NK-92 treated with Interleukin-12 subunit alpha and Interleukin-12 subunit beta, amount 100 ng/mL, for 24 hours (cell line): Measurements from ENCODE around the gene F2RL1.
A peak's percentile ranks its signal among the peaks of the same experiment; 100 is the strongest.
"Not testable (repeated sequence)": the region's sequence is repeated elsewhere in the genome, so short reads cannot be mapped to it uniquely, and the experiment has no call there.

Experiments
- DNase-seq: peaks from one replicate; lab custom pipeline; 2025; lab: John Stamatoyannopoulos, UW

Gene F2RL1

GRCh38 chr5:76850543-76851145, 31.8 kb downstream of the F2RL1 start:
- no peak for DNase-seq

GRCh38 chr5:76851728-76852369, 33.0 kb downstream of the F2RL1 start:
- DNase-seq = no peak

- no peak for DNase-seq
Measured at GRCh38 chr5:76852772-76853171, 33.9 kb downstream of the F2RL1 start.

- not testable (repeated sequence) for DNase-seq
Measured at GRCh38 chr5:76853741-76854140, 34.9 kb downstream of the F2RL1 start.

- DNase-seq = no peak
Measured at GRCh38 chr5:76854644-76855043, 35.8 kb downstream of the F2RL1 start.

GRCh38 chr5:76855501-76855900, 36.7 kb downstream of the F2RL1 start:
- DNase-seq = not testable (repeated sequence)

GRCh38 chr5:76855961-76856360, 37.1 kb downstream of the F2RL1 start:
- no peak for DNase-seq

- DNase-seq = not testable (repeated sequence)
Measured at GRCh38 chr5:76856800-76857199, 38.0 kb downstream of the F2RL1 start.

- no peak for DNase-seq
Measured at GRCh38 chr5:76859591-76860247, 40.9 kb downstream of the F2RL1 start.

- DNase-seq = no peak
Measured at GRCh38 chr5:76861612-76862011, 42.8 kb downstream of the F2RL1 start.

GRCh38 chr5:76863001-76863400, 44.2 kb downstream of the F2RL1 start:
- DNase-seq = no peak

- no peak for DNase-seq
Measured at GRCh38 chr5:76866503-76866902, 47.7 kb downstream of the F2RL1 start.

- no peak for DNase-seq
Measured at GRCh38 chr5:76867038-76867437, 48.2 kb downstream of the F2RL1 start.

- DNase-seq = peak; percentile 15
Measured at GRCh38 chr5:76867827-76868693, 49.2 kb downstream of the F2RL1 start.

GRCh38 chr5:76870046-76870445, 51.2 kb downstream of the F2RL1 start:
- no peak for DNase-seq

- DNase-seq = no peak
Measured at GRCh38 chr5:76874088-76874581, 55.3 kb downstream of the F2RL1 start.
